GM23338 (cell line): Measurements from ENCODE around the gene CBX8. TPM values are rescaled to one million over a fixed set of nuclear protein-coding genes. Genes with fewer than 3 reads are reported as not detected.

Experiments
- ATAC-seq: fragments of 200-7000 bp; cut with Tn5 transposase; 3 replicates; pipeline ENCODE4 v1.9.1; 2020
- DNase-seq: peaks from one replicate; pipeline ENCODE4 v3.0.0-alpha.2; 2015; ENCODE audit warnings: low spot score
- H2AFZ ChIP-seq: fragments of 200-600 bp; sonication (generic); 2 replicates; pipeline ENCODE4 v1.8.0; 2016; ENCODE audit warnings: antibody characterized with exemption, mild to moderate bottlenecking, moderate library complexity
- H3F3A ChIP-seq: fragments of 200-600 bp; sonication (generic); replicated peaks from 2 replicates; pipeline ENCODE4 v1.8.0; 2017; ENCODE audit warnings: antibody characterized with exemption, mixed run types, low read depth
- H3K27ac ChIP-seq: fragments of 200-600 bp; sonication (generic); 2 replicates; pipeline ENCODE4 v1.6.1; 2016; ENCODE audit warnings: low read depth
- H3K27me3 ChIP-seq: fragments of 200-600 bp; sonication (generic); 2 replicates; pipeline ENCODE4 v1.8.0; 2016; ENCODE audit warnings: mild to moderate bottlenecking, mixed run types, moderate library complexity; ENCODE audit not compliant: insufficient read depth
- H3K36me3 ChIP-seq: fragments of 200-600 bp; sonication (generic); 2 replicates; pipeline ENCODE4 v1.8.0; 2016; ENCODE audit warnings: mild to moderate bottlenecking; ENCODE audit not compliant: insufficient read depth
- H3K4me1 ChIP-seq: fragments of 200-600 bp; sonication (generic); 2 replicates; pipeline ENCODE4 v1.8.0; 2016; ENCODE audit warnings: mild to moderate bottlenecking, moderate library complexity; ENCODE audit not compliant: insufficient read depth
- H3K4me2 ChIP-seq: fragments of 200-600 bp; sonication (generic); 2 replicates; pipeline ENCODE4 v1.7.1; 2017; ENCODE audit warnings: mixed run types
- H3K4me3 ChIP-seq: fragments of 200-600 bp; sonication (generic); 2 replicates; pipeline ENCODE4 v1.6.1; 2016; ENCODE audit warnings: mixed run types
- H3K79me2 ChIP-seq: fragments of 200-600 bp; sonication (generic); replicated peaks from 2 replicates; pipeline ENCODE4 v1.8.0; 2017; ENCODE audit warnings: mild to moderate bottlenecking; ENCODE audit not compliant: insufficient read depth
- H3K9me2 ChIP-seq: fragments of 200-600 bp; sonication (generic); 2 replicates; pipeline ENCODE4 v1.8.0; 2017; ENCODE audit not compliant: insufficient read depth
- H4K20me1 ChIP-seq: fragments of 200-600 bp; sonication (generic); replicated peaks from 2 replicates; pipeline ENCODE4 v1.8.0; 2017; ENCODE audit warnings: mild to moderate bottlenecking; ENCODE audit not compliant: insufficient read depth
- H3K27ac Mint-ChIP-seq: 2 replicates; pipeline ENCODE4 v1.8.0; 2020; ENCODE audit warnings: inconsistent platforms, mild to moderate bottlenecking, moderate library complexity, mixed read lengths
- H3K27me3 Mint-ChIP-seq: 3 replicates; pipeline ENCODE4 v1.8.0; 2022; ENCODE audit warnings: low read depth, mild to moderate bottlenecking, moderate library complexity, mixed read lengths, inconsistent platforms; ENCODE audit not compliant: insufficient read depth, poor library complexity
- H3K36me3 Mint-ChIP-seq: 3 replicates; pipeline ENCODE4 v1.8.0; 2021; ENCODE audit warnings: low read depth, mild to moderate bottlenecking, inconsistent platforms, moderate library complexity, mixed read lengths
- H3K4me1 Mint-ChIP-seq: 3 replicates; pipeline ENCODE4 v1.8.0; 2020; ENCODE audit warnings: mild to moderate bottlenecking, inconsistent platforms, mixed read lengths
- H3K4me3 Mint-ChIP-seq: 3 replicates; pipeline ENCODE4 v1.8.0; 2021; ENCODE audit warnings: moderate library complexity, mild to moderate bottlenecking, inconsistent platforms, mixed read lengths
- H3K9me3 Mint-ChIP-seq: 3 replicates; pipeline ENCODE4 v1.8.0; 2020; ENCODE audit warnings: moderate library complexity, mild to moderate bottlenecking, inconsistent platforms, mixed read lengths
- CREB1 ChIP-seq: fragments of 250-450 bp; sonication (Bioruptor Pico); IDR thresholded peaks from 2 replicates; pipeline ENCODE4 v1.5.0; 2020; ENCODE audit warnings: low read depth, mild to moderate bottlenecking, moderate library complexity
- CTCF ChIP-seq, 2 experiments: fragments of 200-600 bp in 1 of 2; sonication (generic) in 1 of 2; conservative IDR thresholded peaks; 2 replicates each; pipeline versions ENCODE4 v1.5.1 to v1.6.1; 2016 to 2017; ENCODE audit warnings: antibody characterized with exemption in 2 of 2, low read depth in 2 of 2, mild to moderate bottlenecking in 2 of 2, moderate library complexity in 1 of 2
- ETS1 ChIP-seq: IDR thresholded peaks from 2 replicates; pipeline ENCODE4 v1.6.1; 2016; ENCODE audit warnings: antibody characterized with exemption
- EZH2 ChIP-seq: fragments of 200-600 bp; sonication (generic); IDR thresholded peaks from one replicate; pipeline ENCODE4 v1.8.0; 2017; ENCODE audit warnings: antibody characterized with exemption, mild to moderate bottlenecking, low read depth; ENCODE audit not compliant: unreplicated experiment
- EZH2phosphoT487 ChIP-seq: fragments of 200-600 bp; sonication (generic); IDR thresholded peaks from one replicate; pipeline ENCODE4 v1.8.1; 2018; ENCODE audit warnings: antibody characterized with exemption; ENCODE audit not compliant: unreplicated experiment
- JUNB ChIP-seq: IDR thresholded peaks from one replicate; pipeline ENCODE4 v1.6.1; 2016; ENCODE audit warnings: antibody characterized with exemption; ENCODE audit not compliant: unreplicated experiment
- NANOG ChIP-seq: IDR thresholded peaks from 2 replicates; pipeline ENCODE4 v1.6.1; 2016; ENCODE audit warnings: antibody characterized with exemption, borderline replicate concordance
- POLR2AphosphoS5 ChIP-seq: IDR thresholded peaks from 2 replicates; pipeline ENCODE4 v1.6.1; 2016; ENCODE audit warnings: antibody characterized with exemption, low read depth
- REST ChIP-seq: IDR thresholded peaks from one replicate; pipeline ENCODE4 v1.6.1; 2018; ENCODE audit warnings: antibody characterized with exemption; ENCODE audit not compliant: unreplicated experiment
- STAT1 ChIP-seq: IDR thresholded peaks from one replicate; pipeline ENCODE4 v1.6.1; 2016; ENCODE audit warnings: antibody characterized with exemption; ENCODE audit not compliant: unreplicated experiment
- ZNF114 ChIP-seq: fragments of 250-450 bp; sonication (Bioruptor Pico); IDR thresholded peaks from 2 replicates; pipeline ENCODE4 v1.5.0; 2020; ENCODE audit warnings: mild to moderate bottlenecking, moderate library complexity
- ZNF331 ChIP-seq: fragments of 250-450 bp; sonication (Bioruptor Pico); IDR thresholded peaks from 2 replicates; pipeline ENCODE4 v1.5.0; 2020; ENCODE audit warnings: low read depth, mild to moderate bottlenecking, moderate library complexity
- ZNF462 ChIP-seq: fragments of 250-450 bp; sonication (Bioruptor Pico); IDR thresholded peaks from 2 replicates; pipeline ENCODE4 v1.5.0; 2020; ENCODE audit warnings: mild to moderate bottlenecking, moderate library complexity
- polyA plus RNA-seq: library from polyadenylated mRNA; unstranded; fragments of >200 nt; fragmentation: Nextera tagmentation; extraction: Ambion mirVana; gene quantifications from 2 replicates; pipeline ENCODE4 v1.2.1, GENCODE V29; 2016
- total RNA-seq: library from RNA; depleted of rRNA; stranded (reverse); fragments of >200 nt; shearing (Covaris generic); gene quantifications from 2 replicates; pipeline ENCODE4 v1.2.3, GENCODE V29; 2014

Gene CBX8
- total and polyA plus RNA-seq, 2 experiments from 2014 or later: 1.0 to 1.3 TPM

- Histone ChIP-seq H3K36me3 (peaks cover 8% of the 10 kb centered on the region), H3K27me3 (peaks cover 28% of the 10 kb centered on the region), H3K4me1 (peaks cover 35% of the 10 kb centered on the region), H3F3A (peaks cover 33% of the 10 kb centered on the region), H3K79me2 (peaks cover 21% of the 10 kb centered on the region), H3K9me2 (no peaks in the 10 kb centered on the region), H3K4me3 (no peak overlapping the region), H3K4me2 (no peak overlapping the region), H3K27ac (no peak overlapping the region), H4K20me1 (peaks cover 52% of the 10 kb centered on the region), H2AFZ (no peak overlapping the region)
- peaks cover 64% of the 10 kb centered on the region for H3K27me3 Mint-ChIP-seq
- TF ChIP-seq ZNF331 (CRISPR knock-in tag) (no peak), JUNB (no peak), CREB1 (no peak), REST (no peak), ZNF114 (CRISPR knock-in tag) (no peak), EZH2 (no peak), ETS1 (no peak), ZNF462 (CRISPR knock-in tag) (no peak), NANOG (no peak), EZH2phosphoT487 (no peak), POLR2AphosphoS5 (no peak; the same call in none of the 2 replicates), STAT1 (no peak), CTCF (conservative IDR thresholded peaks at IDR 0.05; ENCODE audit: low read depth in 2 of 2) (no peak)
- no peak for DNase-seq
- peaks cover 62% of the 10 kb centered on the region for H3K36me3 Mint-ChIP-seq
- H3K4me3 Mint-ChIP-seq: no peak overlapping the region
- peaks cover 63% of the 10 kb centered on the region for H3K4me1 Mint-ChIP-seq
- H3K9me3 Mint-ChIP-seq: no peaks in the 10 kb centered on the region
- H3K27ac Mint-ChIP-seq: no peak overlapping the region
- ATAC-seq: no peak
Observed at GRCh38 chr17:79784353-79785016, 12.4 kb downstream of the CBX8 start.
